HepG2 (cell line): ENCODE results near the gene ASGR1. TPM values are rescaled to one million over a fixed set of nuclear protein-coding genes. Genes with fewer than 3 reads are reported as not detected.

Experiments
- BHLHE40 ChIP-seq: IDR thresholded peaks from 2 replicates; pipeline ENCODE4 v1.6.1; 2011; ENCODE audit warnings: low read length, improper control_type of control experiment
- CAMTA2 ChIP-seq: sonication (generic); formaldehyde crosslinking; IDR thresholded peaks from 2 replicates; pipeline ENCODE4 v1.4.0; 2020; ENCODE audit warnings: mild to moderate bottlenecking, missing genetic modification reagents, borderline replicate concordance
- CENPBD1 ChIP-seq: sonication (generic); formaldehyde crosslinking; IDR thresholded peaks from 2 replicates; pipeline ENCODE4 v1.8.0; 2022; ENCODE audit warnings: missing genetic modification reagents, low read depth, mild to moderate bottlenecking, borderline replicate concordance
- HNRNPK ChIP-seq: fragments of 200-400 bp; formaldehyde crosslinking; IDR thresholded peaks from 2 replicates; pipeline ENCODE4 v1.6.1; 2018; ENCODE audit warnings: low read length, low read depth, moderate library complexity, mild to moderate bottlenecking; ENCODE audit not compliant: poor library complexity, severe bottlenecking
- HNRNPLL ChIP-seq: fragments of 200-400 bp; formaldehyde crosslinking; IDR thresholded peaks from 2 replicates; pipeline ENCODE4 v1.6.1; 2017; ENCODE audit warnings: mild to moderate bottlenecking, low read depth, low read length; ENCODE audit not compliant: poor library complexity, severe bottlenecking
- HOMEZ ChIP-seq: IDR thresholded peaks from 2 replicates; pipeline ENCODE4 v1.6.1; 2016; ENCODE audit warnings: low read depth
- NCOA5 ChIP-seq: sonication (generic); formaldehyde crosslinking; IDR thresholded peaks from 2 replicates; pipeline ENCODE4 v1.4.0; 2020; ENCODE audit warnings: missing genetic modification reagents
- NFE2 ChIP-seq: sonication (generic); formaldehyde crosslinking; IDR thresholded peaks from 2 replicates; pipeline ENCODE4 v1.4.0; 2020; ENCODE audit warnings: missing genetic modification reagents
- PBX2 ChIP-seq: IDR thresholded peaks from 2 replicates; pipeline ENCODE4 v1.6.1; 2016; ENCODE audit warnings: control low read depth
- REL ChIP-seq: sonication (generic); formaldehyde crosslinking; conservative IDR thresholded peaks from 2 replicates; pipeline ENCODE4 v1.8.0; 2022; ENCODE audit warnings: mild to moderate bottlenecking, missing genetic modification reagents, moderate library complexity
- RXRB ChIP-seq: IDR thresholded peaks from 2 replicates; pipeline ENCODE4 v1.6.1; 2016; ENCODE audit warnings: borderline replicate concordance, missing genetic modification reagents, missing compliant biosample characterization
- SAFB2 ChIP-seq: sonication (generic); formaldehyde crosslinking; IDR thresholded peaks from 2 replicates; pipeline ENCODE4 v1.5.1; 2020; ENCODE audit warnings: missing genetic modification reagents, low read depth, mild to moderate bottlenecking, borderline replicate concordance
- SAP130 ChIP-seq: IDR thresholded peaks from 2 replicates; pipeline ENCODE4 v1.6.1; 2016; ENCODE audit warnings: low read depth
- SP2 ChIP-seq: sonication (generic); formaldehyde crosslinking; IDR thresholded peaks from 2 replicates; pipeline ENCODE4 v1.5.1; 2020; ENCODE audit warnings: mild to moderate bottlenecking, missing genetic modification reagents
- SRF ChIP-seq: IDR thresholded peaks from 2 replicates; pipeline ENCODE4 v1.6.1; 2011; ENCODE audit warnings: mild to moderate bottlenecking, low read depth, low read length, moderate library complexity
- YY1 ChIP-seq: IDR thresholded peaks from 2 replicates; pipeline ENCODE4 v1.6.1; 2011; ENCODE audit warnings: low read length, low read depth, moderate library complexity, mild to moderate bottlenecking; ENCODE audit not compliant: insufficient read depth, insufficient replicate concordance
- ZBTB33 ChIP-seq: sonication (generic); formaldehyde crosslinking; IDR thresholded peaks from 2 replicates; pipeline ENCODE4 v1.4.0; 2020; ENCODE audit warnings: missing genetic modification reagents
- ZHX2 ChIP-seq, 2 experiments: sonication (generic) in 1 of 2; formaldehyde crosslinking in 1 of 2; IDR thresholded peaks; 2 replicates each; pipeline versions ENCODE4 v1.6.1 to v1.9.0; 2014 to 2022; ENCODE audit warnings: antibody characterized with exemption in 1 of 2, borderline replicate concordance in 1 of 2, inconsistent platforms in 1 of 2, low read depth in 1 of 2, missing genetic modification reagents in 1 of 2
- ZSCAN29 ChIP-seq: sonication (generic); formaldehyde crosslinking; conservative IDR thresholded peaks from 2 replicates; pipeline ENCODE4 v1.4.0; 2020; ENCODE audit warnings: mild to moderate bottlenecking, missing genetic modification reagents
- polyA plus RNA-seq, 8 experiments: library from polyadenylated mRNA; depleted of rRNA in 3 of 8; stranded (reverse) in 7 of 8; unstranded in 1 of 8; fragments of >200 nt; fragmentation: Illumina TruSeq in 4 of 8; extraction: Trizol in 4 of 8; gene quantifications; 2 replicates each; pipeline versions ENCODE4 v1.2.1 to v1.2.3, GENCODE V29; 2011 to 2016; ENCODE audit warnings: low read depth in 4 of 8, missing spikeins in 1 of 8, mixed read lengths in 1 of 8; ENCODE audit not compliant: insufficient read depth in 1 of 8
- total RNA-seq, 5 experiments: library from RNA; depleted of rRNA; stranded (reverse); fragments of >200 nt; fragmentation: Illumina TruSeq; extraction: Trizol; gene quantifications; 2 replicates each; pipeline ENCODE4 v1.2.3, GENCODE V29; 2016; ENCODE audit warnings: low read depth in 1 of 5

The ASGR1 gene
- total and polyA plus RNA-seq, 2 of the 13 experiments (the other 11 are each of a cell fraction or from before 2014, with no cell fraction given): 353 to 796 TPM

- TF ChIP-seq CENPBD1 (no peak), BHLHE40 (no peak), RXRB (CRISPR knock-in tag) (0 out of 2 replicates have a peak, but pooled peaks have one; percentile 16), SP2 (CRISPR knock-in tag) (no peak), NFE2 (CRISPR knock-in tag) (no peak), ZHX2 (IDR thresholded peaks at IDR 0.05; ENCODE audit: low read depth) (peak; percentile 44; the same call in 1 of the 2 replicates), ZHX2 (CRISPR knock-in tag; IDR thresholded peaks at IDR 0.05; ENCODE audit: borderline replicate concordance) (no peak), SRF (no peak), CAMTA2 (CRISPR knock-in tag) (no peak), HNRNPK (no peak), ZBTB33 (peak; percentile 18; the same call in 1 of the 2 replicates), YY1 (peak; percentile 62), SAP130 (CRISPR knock-in tag) (0 out of 2 replicates have a peak, but pooled peaks have one; percentile 21), HOMEZ (CRISPR knock-in tag) (0 out of 2 replicates have a peak, but pooled peaks have one; percentile 13), ZSCAN29 (CRISPR knock-in tag) (peak; percentile 76), HNRNPLL (no peak), PBX2 (CRISPR knock-in tag) (no peak), SAFB2 (CRISPR knock-in tag) (no peak), NCOA5 (CRISPR knock-in tag) (no peak), REL (CRISPR knock-in tag) (no peak)
Measured at GRCh38 chr17:7167832-7168231, 11.3 kb downstream of the ASGR1 start (continued).
